ENCODE measurements around the gene RPAP3.

RPAP3 gene

GRCh38 chr12:47746073-47746472, 40.2 kb upstream of the RPAP3 start:
- H3K27ac ChIP-seq, result no peak overlapping the region
- TF ChIP-seq, protein P1, sequence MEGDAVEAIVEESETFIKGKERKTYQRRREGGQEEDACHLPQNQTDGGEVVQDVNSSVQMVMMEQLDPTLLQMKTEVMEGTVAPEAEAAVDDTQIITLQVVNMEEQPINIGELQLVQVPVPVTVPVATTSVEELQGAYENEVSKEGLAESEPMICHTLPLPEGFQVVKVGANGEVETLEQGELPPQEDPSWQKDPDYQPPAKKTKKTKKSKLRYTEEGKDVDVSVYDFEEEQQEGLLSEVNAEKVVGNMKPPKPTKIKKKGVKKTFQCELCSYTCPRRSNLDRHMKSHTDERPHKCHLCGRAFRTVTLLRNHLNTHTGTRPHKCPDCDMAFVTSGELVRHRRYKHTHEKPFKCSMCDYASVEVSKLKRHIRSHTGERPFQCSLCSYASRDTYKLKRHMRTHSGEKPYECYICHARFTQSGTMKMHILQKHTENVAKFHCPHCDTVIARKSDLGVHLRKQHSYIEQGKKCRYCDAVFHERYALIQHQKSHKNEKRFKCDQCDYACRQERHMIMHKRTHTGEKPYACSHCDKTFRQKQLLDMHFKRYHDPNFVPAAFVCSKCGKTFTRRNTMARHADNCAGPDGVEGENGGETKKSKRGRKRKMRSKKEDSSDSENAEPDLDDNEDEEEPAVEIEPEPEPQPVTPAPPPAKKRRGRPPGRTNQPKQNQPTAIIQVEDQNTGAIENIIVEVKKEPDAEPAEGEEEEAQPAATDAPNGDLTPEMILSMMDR (conservative IDR thresholded peaks at IDR 0.05), result no peak

DNA sequence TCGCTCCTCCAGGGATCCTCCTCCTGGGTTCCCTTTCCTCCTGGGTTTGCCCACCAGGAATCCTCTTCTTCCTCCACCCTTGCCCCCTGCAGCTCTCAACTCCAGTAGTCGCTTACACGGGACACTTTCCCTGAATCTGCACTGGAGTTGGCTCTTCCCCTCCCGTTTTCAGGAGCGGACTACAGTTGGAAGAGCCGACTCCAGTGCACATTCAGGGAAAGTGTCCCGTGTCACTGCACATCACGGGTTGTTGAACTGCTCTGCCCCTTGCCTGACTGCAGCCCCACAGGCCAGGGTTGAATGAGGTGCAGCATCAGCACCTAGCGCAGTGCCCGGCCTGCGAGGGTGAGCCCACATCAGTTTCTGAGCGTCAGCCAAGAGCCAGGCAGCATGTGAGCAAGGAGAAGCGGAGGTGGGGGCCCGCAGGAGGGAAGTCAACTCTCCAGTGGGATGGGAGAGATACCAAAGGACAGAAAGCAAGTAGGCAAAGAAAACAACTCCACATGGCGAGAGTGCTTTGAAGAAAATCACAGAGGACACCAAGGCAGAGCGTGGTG, 39.7 kb upstream of the RPAP3 start:
- TF ChIP-seq, protein P1 (conservative IDR thresholded peaks at IDR 0.05), result no peak
- H3K27ac ChIP-seq, result no peak overlapping the region

DNA sequence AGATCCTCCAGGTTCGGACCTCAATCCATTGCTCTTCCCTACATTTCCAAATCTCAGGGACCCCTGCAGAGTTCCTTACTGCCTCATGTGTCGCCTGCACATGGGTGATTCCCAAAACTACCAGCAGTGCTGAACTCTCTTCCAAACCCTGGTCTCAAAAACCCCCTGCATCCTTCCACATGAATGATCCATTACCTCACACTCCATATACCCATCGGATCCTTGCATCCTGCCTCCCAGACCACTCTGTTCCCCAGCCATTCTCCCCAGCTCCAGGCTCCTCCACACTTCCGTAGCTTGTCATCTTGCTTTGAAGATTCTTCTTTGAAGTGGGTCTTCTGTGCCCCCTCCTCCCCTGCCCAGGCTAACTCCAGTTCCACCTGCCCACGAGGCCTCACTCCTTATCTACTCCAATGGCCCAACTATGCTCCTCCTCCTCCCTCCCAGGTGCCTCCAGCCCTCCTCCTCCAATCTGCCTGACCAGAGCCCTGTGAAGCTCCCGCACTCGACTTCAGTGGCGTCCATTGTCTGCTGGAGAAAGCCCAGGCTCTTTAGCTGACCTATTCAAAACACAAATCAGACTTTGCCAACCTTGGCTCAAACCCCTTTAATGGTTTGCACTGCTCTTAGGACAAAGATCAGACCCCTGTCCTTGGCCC, 39.1 kb upstream of the RPAP3 start:
- TF ChIP-seq, protein P1 (conservative IDR thresholded peaks at IDR 0.05), result no peak
- no peak overlapping the region for H3K27ac ChIP-seq

DNA sequence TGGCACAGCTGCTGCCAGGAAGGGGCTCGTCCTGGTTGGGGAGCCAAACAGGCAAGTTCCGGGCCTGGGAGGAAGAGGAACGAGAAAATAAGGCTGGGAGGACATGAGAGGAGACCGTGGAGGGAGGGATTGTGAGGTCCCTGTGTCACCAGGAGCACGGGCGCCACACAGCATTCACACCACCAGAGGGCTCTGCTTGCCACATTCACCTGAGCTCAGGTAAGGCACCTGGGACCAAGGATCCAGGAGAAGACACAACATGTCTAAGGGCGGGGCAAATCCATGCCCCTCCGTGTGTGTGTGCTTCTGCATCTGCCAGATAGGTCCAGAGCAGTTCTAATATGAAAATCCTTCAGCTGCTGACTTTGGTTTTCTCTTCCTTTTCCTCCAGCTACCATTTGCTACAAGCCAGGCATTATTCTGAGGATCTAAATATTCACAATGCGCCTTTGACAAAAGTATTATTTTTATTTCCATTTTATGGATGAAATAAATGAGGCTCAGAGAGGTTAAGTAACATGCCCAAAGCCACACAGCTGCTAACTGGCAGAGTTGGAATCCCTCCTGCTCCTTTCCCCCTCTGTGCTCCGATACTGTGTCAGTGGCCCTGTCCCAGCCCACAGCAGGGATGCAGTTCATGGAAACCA, 38.3 kb upstream of the RPAP3 start:
- TF ChIP-seq, protein P1 (conservative IDR thresholded peaks at IDR 0.05), result peak; percentile 96

DNA sequence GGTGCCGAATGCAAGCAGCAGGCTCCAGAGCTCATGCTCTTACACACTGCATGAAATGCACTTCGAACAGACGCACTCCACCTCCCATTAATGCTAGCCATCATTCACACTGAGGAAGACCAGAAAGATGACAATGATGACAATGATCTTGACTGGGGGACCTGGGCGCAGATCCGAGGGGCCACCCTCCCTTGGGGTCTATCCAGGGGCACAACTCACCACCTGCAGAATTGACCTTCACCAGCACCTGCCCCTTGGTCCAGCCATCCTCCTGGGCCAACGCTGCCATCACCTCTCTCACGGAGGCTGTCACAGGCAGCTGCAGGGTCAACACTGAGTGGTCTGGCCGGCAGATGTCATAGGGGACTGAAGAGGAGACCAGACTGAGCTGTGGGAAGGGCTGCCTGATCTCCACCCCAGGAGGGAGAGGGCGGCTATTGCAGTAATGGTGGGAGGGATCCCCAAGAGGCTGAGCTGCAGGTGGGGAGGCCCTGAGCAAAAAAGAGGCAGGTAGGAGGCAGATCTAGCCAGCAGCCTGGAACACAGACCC, 37.6 kb upstream of the RPAP3 start:
- TF ChIP-seq, protein P1 (conservative IDR thresholded peaks at IDR 0.05), result no peak
- H3K27ac ChIP-seq, result peak overlapping the region; percentile 22; the same call in 1 of the 2 replicates

More for the DNA sequence above, 38.3 kb upstream of the RPAP3 start:
- H3K27ac ChIP-seq, result peak overlapping the region; percentile 22; the same call in 1 of the 2 replicates

DNA sequence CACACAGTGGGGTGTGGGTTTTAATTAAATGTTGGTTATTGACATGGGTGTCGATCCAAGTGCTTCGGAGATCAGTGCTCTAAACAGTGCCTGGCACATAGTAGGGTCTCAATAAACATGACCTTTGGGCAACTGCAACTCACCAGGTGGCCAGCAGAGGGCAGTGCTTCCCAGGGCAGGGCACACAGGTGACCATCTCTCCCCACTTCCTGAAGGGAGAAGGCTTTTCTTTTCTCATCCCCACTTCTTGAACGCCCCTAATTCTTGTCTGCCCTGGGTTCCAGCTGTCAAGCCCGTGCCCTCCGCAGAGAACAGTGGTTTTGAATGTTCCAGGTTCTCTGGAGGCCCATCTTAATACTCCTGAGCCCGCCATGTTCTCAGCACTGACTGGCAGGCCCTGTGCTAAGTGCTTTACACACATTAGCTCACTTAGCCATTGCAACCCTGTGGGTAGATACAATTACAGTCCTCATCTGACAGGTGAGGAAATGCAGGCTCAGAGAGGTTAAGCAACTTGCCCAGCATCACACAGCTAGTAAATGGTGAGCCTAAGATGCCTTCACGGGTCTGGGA, 36.5 kb upstream of the RPAP3 start:
- TF ChIP-seq, protein P1 (conservative IDR thresholded peaks at IDR 0.05), result peak; percentile 89

GRCh38 chr12:47741340-47741703, 35.5 kb upstream of the RPAP3 start:
- TF ChIP-seq, protein P1 (conservative IDR thresholded peaks at IDR 0.05), result no peak
- no peak overlapping the region for H3K27ac ChIP-seq

More for the DNA sequence above, 36.5 kb upstream of the RPAP3 start:
- no peak overlapping the region for H3K27ac ChIP-seq
